GM19025 (cell line): Measurements from ENCODE around the gene TGM4.

ENCODE experiments used
- ATAC-seq: cut with Tn5 transposase; IDR thresholded peaks from one replicate; pipeline ENCODE4 v1.9.1; 2021; ENCODE audit warnings: mild to moderate bottlenecking, low read depth, moderate library complexity; ENCODE audit not compliant: unreplicated experiment

Gene TGM4

DNA sequence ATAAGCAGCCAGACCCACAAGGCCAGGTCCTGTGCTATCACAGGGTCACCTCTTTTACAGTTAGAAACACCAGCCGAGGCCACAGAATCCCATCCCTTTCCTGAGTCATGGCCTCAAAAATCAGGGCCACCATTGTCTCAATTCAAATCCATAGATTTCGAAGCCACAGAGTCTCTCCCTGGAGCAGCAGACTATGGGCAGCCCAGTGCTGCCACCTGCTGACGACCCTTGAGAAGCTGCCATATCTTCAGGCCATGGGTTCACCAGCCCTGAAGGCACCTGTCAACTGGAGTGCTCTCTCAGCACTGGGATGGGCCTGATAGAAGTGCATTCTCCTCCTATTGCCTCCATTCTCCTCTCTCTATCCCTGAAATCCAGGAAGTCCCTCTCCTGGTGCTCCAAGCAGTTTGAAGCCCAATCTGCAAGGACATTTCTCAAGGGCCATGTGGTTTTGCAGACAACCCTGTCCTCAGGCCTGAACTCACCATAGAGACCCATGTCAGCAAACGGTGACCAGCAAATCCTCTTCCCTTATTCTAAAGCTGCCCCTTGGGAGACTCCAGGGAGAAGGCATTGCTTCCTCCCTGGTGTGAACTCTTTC is 39.6 kb downstream of the TGM4 start:
- ATAC-seq = no peak

GRCh38 chr3:44914936-44915335 is 40.5 kb downstream of the TGM4 start:
- ATAC-seq = no peak

DNA sequence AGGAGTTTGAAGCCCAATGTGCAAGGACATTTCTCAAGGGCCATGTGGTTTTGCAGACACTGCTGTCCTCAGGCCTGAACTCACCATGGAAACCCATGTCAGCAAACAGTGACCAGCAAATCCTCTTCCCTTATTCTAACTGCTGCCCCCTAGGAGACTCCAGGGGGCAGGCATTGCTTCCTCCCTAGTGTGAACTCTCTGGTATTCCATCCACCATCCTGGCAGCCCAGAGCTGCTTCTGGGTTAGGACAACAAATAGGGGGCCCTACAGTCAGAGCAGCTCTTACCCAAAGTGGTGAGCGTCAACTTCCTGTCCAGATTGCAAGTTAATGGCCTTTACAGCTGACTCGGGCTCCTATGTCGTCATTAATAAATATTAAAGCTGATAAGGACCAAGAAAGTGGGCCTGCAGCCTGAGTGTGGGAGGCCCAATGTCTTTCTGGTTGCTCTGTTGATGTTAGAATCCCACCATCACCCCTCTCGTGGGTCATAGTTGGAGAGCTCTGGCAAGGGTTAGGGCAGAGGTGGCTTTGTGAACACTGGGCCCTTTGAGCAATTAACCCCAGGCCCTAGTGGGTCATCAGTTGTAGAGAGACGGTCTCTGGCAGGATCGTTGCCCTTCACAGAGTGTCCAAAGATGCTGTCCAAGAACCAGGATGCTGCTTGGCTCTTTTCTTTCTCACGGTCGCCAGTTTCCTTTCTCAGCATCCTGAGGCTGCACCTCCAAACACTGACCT is 41.5 kb downstream of the TGM4 start:
- ATAC-seq = no peak

DNA sequence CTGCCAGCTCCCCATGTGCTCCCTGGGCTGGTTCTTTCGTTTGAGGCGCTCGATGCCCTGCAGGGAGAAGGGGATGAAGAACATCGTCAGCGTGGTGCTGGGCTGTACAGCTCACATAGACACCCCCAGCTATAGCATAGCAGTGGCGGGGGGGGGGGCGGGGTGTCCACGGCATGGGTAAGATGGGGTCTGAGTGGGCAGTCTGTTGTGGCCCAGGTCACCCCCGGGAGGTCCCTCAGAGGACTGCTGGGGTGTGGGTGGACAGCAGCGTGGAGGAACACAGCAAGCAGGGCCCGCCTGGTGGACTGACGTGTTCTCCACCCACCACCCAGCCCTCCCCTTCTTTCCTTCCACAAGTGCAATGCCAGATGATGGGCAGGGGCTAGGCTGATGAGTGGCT is 43.7 kb downstream of the TGM4 start:
- no peak for ATAC-seq

DNA sequence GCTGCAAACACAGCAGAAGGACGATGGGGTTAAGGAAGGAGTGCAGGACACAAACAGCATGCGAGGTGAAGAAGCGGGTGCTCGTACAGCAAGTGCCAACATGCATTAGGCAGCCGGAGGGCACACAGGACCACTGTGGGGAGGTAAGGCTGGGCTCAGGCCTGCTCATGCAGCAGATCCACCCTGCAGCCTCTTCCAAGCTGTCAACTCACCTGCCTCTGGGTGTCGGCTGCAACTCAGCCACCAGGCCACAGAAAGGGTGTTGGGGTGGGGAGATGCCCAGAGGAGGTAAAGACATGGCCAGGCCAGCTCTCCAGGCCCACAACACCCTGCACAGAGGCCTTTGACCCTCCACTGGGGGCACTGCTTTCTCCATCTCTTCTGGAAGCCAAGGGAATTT is 44.2 kb downstream of the TGM4 start:
- no peak for ATAC-seq

DNA sequence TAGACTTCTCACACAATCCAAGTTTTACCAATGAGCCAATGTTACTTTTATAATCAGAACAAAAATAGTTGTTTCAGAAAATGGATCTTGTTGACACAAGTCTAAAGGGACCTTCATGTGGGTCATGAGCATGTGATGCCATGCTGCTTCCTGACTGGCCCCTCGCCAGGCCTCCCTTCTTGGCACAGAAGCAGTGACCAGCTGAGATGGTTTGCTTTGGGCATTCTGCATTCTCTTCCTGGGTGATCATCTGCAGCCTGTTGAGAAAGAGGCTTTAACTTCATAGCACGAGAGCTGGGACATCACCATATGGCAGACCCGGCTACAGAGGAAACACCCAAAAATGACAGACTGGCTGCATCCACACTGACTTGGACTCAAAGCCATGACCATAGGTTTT is 45.7 kb downstream of the TGM4 start:
- no peak for ATAC-seq

GRCh38 chr3:44923632-44924456 is 49.4 kb downstream of the TGM4 start:
- no peak for ATAC-seq

GRCh38 chr3:44924457-44925084 is 50.2 kb downstream of the TGM4 start:
- ATAC-seq = no peak

DNA sequence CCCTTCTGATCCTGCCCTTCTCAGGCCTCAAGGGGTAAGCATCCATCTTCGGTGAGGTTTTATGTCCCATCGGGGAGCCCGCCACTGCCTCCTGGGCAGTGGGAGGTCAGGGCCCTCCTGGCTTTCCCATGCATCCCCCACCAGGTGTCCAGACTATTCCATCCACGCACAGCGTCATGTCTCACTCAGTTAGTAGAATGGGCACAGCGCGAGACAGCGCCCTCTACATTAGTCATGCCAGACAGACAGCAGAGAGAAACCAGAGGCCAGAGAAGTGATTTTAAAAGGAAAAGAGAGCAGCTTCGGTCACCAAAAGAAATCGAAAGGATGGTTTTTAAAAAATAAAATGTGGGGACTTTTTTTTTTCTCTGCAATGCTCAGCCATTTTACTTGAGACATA is 51.8 kb downstream of the TGM4 start:
- no peak for ATAC-seq

DNA sequence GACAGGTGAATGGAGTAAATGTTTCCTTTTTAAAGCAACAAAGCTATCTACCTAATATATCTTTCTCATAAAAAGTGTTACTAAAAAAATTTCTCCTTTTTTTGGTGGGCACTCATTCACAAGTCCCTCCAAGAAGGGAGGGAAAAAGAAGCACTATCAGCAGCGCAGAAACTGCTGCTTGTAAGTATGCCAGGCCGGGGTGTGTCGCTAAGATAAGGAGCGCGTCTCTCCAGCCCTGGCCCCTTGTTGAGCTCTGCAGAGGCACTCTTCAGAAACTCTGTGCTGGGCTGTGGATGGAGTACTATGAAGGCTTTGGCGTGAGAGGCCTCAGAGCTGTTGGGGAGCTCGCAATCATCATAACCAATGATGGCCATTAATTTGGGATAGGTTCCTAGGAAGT is 52.5 kb downstream of the TGM4 start:
- ATAC-seq = no peak

GRCh38 chr3:44927371-44927770 is 53.0 kb downstream of the TGM4 start:
- ATAC-seq = no peak

- no peak for ATAC-seq
Measured at GRCh38 chr3:44929782-44930181, 55.4 kb downstream of the TGM4 start.

DNA sequence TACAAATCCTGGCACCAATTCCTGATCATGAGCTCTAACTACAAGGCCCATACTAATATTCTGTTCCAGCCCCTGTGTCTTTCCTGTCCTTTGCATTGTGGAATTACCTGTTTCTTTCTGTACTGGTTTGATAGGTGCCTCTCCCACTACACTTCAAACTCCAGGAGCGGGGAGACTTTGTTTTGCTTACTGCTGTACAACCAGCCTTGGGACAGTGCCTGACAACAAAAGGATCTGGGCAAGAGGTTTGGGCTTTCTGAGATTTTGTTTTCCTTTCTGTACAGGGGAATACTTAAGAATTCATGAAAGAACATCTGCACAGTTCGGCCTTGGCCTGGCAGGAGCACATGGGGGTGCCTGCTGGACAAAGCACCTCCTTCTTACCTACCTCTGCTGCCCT is 56.5 kb downstream of the TGM4 start:
- ATAC-seq = no peak

DNA sequence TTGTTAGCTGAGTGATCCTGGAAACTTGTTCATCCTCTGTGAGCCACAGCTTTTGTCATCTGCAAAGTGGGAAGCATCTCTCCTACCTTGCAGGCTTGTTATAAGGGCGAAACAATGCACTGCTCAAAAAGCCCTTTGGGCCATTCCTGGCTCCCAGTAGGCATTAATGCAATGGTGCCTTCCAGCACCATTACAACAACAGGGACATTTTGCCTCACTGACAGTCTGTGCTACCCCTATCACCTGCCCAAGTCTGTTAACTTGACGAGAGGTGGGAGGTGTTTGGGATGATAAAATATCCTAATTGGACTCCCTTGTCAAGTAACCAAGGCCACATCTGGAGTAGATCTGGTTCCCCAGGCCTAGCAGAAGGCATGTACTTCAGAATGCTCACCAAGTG is 57.4 kb downstream of the TGM4 start:
- ATAC-seq = no peak

GRCh38 chr3:44932271-44932670 is 57.9 kb downstream of the TGM4 start:
- no peak for ATAC-seq

DNA sequence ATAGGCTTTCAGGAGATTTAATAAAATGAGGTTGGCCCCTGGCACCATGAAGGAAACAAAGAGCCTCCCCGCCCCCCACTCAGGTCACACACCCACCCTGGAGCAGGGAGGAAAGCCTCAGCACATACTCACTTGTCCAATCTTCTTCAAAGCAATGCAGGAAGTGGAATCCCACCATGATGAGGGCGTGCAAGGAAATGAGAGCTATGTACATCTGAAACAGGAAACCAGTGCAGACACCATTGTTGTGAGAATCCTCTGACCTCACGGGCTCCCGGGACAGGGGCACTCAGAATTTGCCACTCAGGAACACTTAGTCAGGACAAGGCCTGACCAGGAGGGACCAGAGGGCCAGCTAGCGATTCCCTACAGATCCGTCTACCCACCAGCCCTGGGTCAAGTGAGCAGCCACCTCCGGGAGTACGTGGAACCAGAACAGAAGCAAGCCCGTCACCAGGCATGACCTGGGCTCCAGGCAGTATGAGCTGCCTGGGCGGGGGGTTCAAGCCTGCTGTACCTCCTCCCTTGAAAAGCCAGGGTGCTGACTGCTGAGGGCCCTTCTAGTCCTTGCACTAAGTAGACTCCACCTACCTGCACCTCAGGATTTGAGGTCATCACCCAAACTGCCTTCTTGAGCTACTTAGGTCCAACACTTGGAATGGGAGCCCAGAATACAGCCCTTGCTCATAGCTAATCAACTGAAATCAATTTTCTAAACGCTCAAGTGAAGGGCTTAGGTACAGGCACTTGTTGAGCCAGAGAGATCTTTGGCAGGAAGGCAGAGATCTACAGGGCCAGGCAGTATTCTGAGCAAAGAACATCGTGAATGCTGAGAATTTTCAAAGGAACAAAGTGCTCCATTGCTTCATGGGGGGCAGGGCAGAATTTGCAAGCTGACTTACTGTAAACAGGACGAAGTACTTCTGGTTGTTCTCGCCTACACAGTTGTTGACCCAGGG is 58.9 kb downstream of the TGM4 start:
- no peak for ATAC-seq

GRCh38 chr3:44939581-44940036 is 65.2 kb downstream of the TGM4 start:
- no peak for ATAC-seq

DNA sequence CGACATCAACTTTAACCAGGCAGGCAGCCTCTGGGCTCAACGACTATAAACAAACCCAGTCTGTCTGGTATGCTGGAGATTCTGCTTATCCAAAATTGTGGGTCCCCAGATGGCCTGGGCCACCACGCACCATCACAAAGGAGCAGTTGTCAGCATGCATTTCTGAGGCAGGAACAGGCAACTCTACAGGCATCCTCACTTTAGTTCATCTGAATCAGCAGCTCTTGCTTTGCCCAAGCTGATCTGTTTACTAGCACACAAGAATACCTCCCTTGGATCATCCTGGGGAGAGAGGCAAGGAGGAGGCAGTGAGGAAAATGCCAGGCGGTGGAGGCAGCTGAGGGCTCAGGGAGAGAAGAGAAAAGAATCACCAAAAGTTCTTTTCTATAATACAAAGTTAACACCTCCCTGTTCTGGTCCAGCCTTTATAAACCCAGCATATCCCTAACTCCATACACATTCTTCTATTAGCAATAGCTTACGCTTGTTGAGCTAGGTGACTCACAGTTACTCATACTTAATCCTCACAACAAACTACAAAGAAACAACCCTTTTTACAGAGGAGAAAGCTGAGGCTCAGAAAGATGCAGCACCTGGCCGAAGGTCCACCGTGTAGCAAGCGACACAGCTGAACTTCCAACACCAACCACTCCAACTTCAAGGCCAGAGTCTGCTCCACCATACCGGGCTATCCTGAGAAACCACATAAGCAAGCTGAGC is 68.0 kb downstream of the TGM4 start:
- no peak for ATAC-seq

DNA sequence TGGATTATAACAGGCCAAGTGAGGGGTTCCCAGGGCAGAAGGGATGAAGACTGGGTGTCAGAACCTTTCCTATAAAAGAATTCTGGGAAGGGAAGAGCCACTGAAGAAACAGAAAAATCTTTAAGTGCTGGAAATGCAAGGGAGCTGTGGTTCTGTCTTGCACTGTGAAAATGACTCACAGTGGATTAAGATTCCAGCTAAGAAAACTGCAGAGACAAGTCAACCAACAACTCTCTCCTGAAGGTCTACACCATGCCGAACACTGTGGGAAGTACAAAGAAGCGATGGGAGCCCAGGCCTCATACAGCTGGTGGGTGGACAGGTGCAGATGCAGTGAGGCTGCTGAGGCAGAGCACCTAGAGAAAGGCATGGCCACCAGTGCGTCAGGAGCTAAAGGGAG is 73.8 kb downstream of the TGM4 start:
- ATAC-seq = no peak
